K562 (cell line): ENCODE results near the gene TNFRSF6B. TPM values are rescaled to one million over a fixed set of nuclear protein-coding genes. Genes with fewer than 3 reads are reported as not detected.
A peak's percentile ranks its signal among the peaks of the same experiment; 100 is the strongest.

Source experiments
- ARID4B ChIP-seq: sonication (generic); formaldehyde crosslinking; IDR thresholded peaks from 2 replicates; pipeline ENCODE4 v1.8.0; 2022; ENCODE audit warnings: mild to moderate bottlenecking, missing genetic modification reagents
- CGGBP1 ChIP-seq: fragments of 250-450 bp; sonication (Bioruptor Pico); IDR thresholded peaks from 2 replicates; pipeline ENCODE4 v1.9.0; 2021; ENCODE audit warnings: mild to moderate bottlenecking
- CLOCK ChIP-seq: fragments of 250-450 bp; sonication (Bioruptor Pico); IDR thresholded peaks from 2 replicates; pipeline ENCODE4 v1.4.0; 2020; ENCODE audit warnings: mild to moderate bottlenecking, moderate library complexity, borderline replicate concordance
- ELK3 ChIP-seq: fragments of 450-650 bp; formaldehyde crosslinking; IDR thresholded peaks from 2 replicates; pipeline ENCODE4 v1.4.0; 2020; ENCODE audit warnings: mild to moderate bottlenecking
- MTA3 ChIP-seq: fragments of 450-650 bp; formaldehyde crosslinking; IDR thresholded peaks from 2 replicates; pipeline ENCODE4 v1.6.1; 2017; ENCODE audit warnings: mild to moderate bottlenecking, borderline replicate concordance
- PKNOX1 ChIP-seq: fragments of 450-650 bp; IDR thresholded peaks from 2 replicates; pipeline ENCODE4 v1.6.1; 2016
- RERE ChIP-seq: sonication (generic); formaldehyde crosslinking; IDR thresholded peaks from 2 replicates; pipeline ENCODE4 v1.8.0; 2023; ENCODE audit warnings: missing genetic modification reagents, mild to moderate bottlenecking, borderline replicate concordance
- SOX6 ChIP-seq: fragments of 450-650 bp; IDR thresholded peaks from 2 replicates; pipeline ENCODE4 v1.6.1; 2014; ENCODE audit warnings: mild to moderate bottlenecking
- TCF3 ChIP-seq: sonication (generic); formaldehyde crosslinking; IDR thresholded peaks from 2 replicates; pipeline ENCODE4 v1.4.0; 2020; ENCODE audit warnings: mild to moderate bottlenecking, missing genetic modification reagents
- ZKSCAN8 ChIP-seq: fragments of 200-800 bp; sonication (Bioruptor generic); IDR thresholded peaks from 2 replicates; pipeline ENCODE4 v1.6.1; 2016; ENCODE audit warnings: missing genetic modification characterization, missing compliant biosample characterization
- ZNF217 ChIP-seq: sonication (generic); formaldehyde crosslinking; IDR thresholded peaks from 2 replicates; pipeline ENCODE4 v1.8.0; 2022; ENCODE audit warnings: mild to moderate bottlenecking, missing genetic modification reagents
- polyA plus RNA-seq, 8 experiments: library from polyadenylated mRNA; depleted of rRNA in 4 of 8; stranded (reverse) in 5 of 8; unstranded in 3 of 8; fragments of >200 nt; fragmentation: Nextera tagmentation in 2 of 8; fragmentation: Illumina TruSeq in 1 of 8; extraction: Ambion mirVana in 2 of 8; extraction: Trizol in 1 of 8; gene quantifications; 2 replicates each; pipeline versions ENCODE4 v1.2.1 to v1.2.3, GENCODE V29; 2011 to 2014; ENCODE audit warnings: inconsistent platforms in 1 of 8, missing spikeins in 1 of 8
- total RNA-seq, 7 experiments: library from RNA; depleted of rRNA in 6 of 7; stranded (reverse); fragments of >200 nt in 6 of 7; fragmentation: Illumina TruSeq in 2 of 7; extraction: Trizol in 2 of 7; gene quantifications; 2 replicates each; pipeline versions ENCODE4 v1.2.1 to v1.2.3, GENCODE V29; 2011 to 2021; ENCODE audit warnings: low replicate concordance in 1 of 7

The TNFRSF6B gene
- total and polyA plus RNA-seq, 9 of the 15 experiments (the other 6 are each of a cell fraction or from before 2014, with no cell fraction given): 0.10 to 3.5 (median 0.32) TPM; not detected in 6

GRCh38 chr20:63652192-63652980, 44.1 kb upstream of the TNFRSF6B start (continued):
- no peak for TF ChIP-seq RERE (CRISPR knock-in tag)
- TF ChIP-seq TCF3 (CRISPR knock-in tag): no peak
- TF ChIP-seq CGGBP1 (CRISPR knock-in tag): no peak
- TF ChIP-seq ZNF217 (CRISPR knock-in tag): no peak
- TF ChIP-seq ARID4B (CRISPR knock-in tag): peak; percentile 40
- no peak for TF ChIP-seq ZKSCAN8 (CRISPR knock-in tag)
- no peak for TF ChIP-seq PKNOX1
- TF ChIP-seq ELK3 (CRISPR knock-in tag): no peak
- no peak for TF ChIP-seq CLOCK (CRISPR knock-in tag)
- no peak for TF ChIP-seq MTA3
- TF ChIP-seq SOX6: no peak
